Neural cell (in vitro differentiated cells): Measurements from ENCODE around the gene SGCB. TPM values are rescaled to one million over a fixed set of nuclear protein-coding genes. Genes with fewer than 3 reads are reported as not detected.

Source experiments
- H2AFZ ChIP-seq: fragments of 200-600, 300-800 bp; sonication (generic), shearing (Covaris generic); 2 replicates; pipeline ENCODE4 v1.6.0; 2014; ENCODE audit warnings: low read depth, mild to moderate bottlenecking, antibody characterized with exemption, low read length, moderate library complexity
- H3F3A ChIP-seq: fragments of 200-600 bp; shearing (Covaris generic); 2 replicates; pipeline ENCODE4 v1.6.1; 2016; ENCODE audit warnings: mild to moderate bottlenecking, moderate library complexity, mixed read lengths, antibody characterized with exemption, low read length; ENCODE audit not compliant: insufficient read depth, poor library complexity, severe bottlenecking
- H3K27ac ChIP-seq: fragments of 200-600, 300-800 bp; sonication (generic), shearing (Covaris generic); 2 replicates; pipeline ENCODE4 v1.5.1; 2014; ENCODE audit warnings: mild to moderate bottlenecking, low read length, moderate library complexity
- H3K27me3 ChIP-seq: fragments of 300-800, 200-600 bp; sonication (generic), shearing (Covaris generic); 2 replicates; pipeline ENCODE4 v1.6.0; 2014; ENCODE audit warnings: mild to moderate bottlenecking, low read depth, low read length, moderate library complexity; ENCODE audit not compliant: insufficient read depth
- H3K36me3 ChIP-seq: fragments of 300-800, 200-600 bp; sonication (generic), shearing (Covaris generic); 2 replicates; pipeline ENCODE4 v1.5.1; 2014; ENCODE audit warnings: mild to moderate bottlenecking, antibody characterized with exemption, low read length, moderate library complexity; ENCODE audit not compliant: insufficient read depth
- H3K4me2 ChIP-seq: fragments of 300-800, 200-600 bp; sonication (generic), shearing (Covaris generic); 2 replicates; pipeline ENCODE4 v1.6.0; 2014; ENCODE audit warnings: mild to moderate bottlenecking, low read length
- H3K4me3 ChIP-seq: fragments of 300-800, 200-600 bp; sonication (generic), shearing (Covaris generic); 2 replicates; pipeline ENCODE4 v1.5.1; 2014; ENCODE audit warnings: mild to moderate bottlenecking, low read length, moderate library complexity
- H3K79me2 ChIP-seq: fragments of 200-600 bp; shearing (Covaris generic); replicated peaks from 2 replicates; pipeline ENCODE4 v1.6.0; 2014; ENCODE audit warnings: mild to moderate bottlenecking, low read length, moderate library complexity; ENCODE audit not compliant: insufficient read depth
- H3K9ac ChIP-seq: fragments of 300-800, 200-600 bp; sonication (generic), shearing (Covaris generic); 2 replicates; pipeline ENCODE4 v1.6.1; 2016; ENCODE audit warnings: mild to moderate bottlenecking, low read length, mixed read lengths
- H3K9me2 ChIP-seq: fragments of 200-600 bp; shearing (Covaris generic); 2 replicates; pipeline ENCODE4 v1.6.1; 2016; ENCODE audit warnings: mild to moderate bottlenecking, low read length, mixed read lengths; ENCODE audit not compliant: insufficient read depth
- H3K9me3 ChIP-seq: fragments of 200-600, 300-800 bp; sonication (generic), shearing (Covaris generic); 2 replicates; pipeline ENCODE4 v1.6.1; 2016; ENCODE audit warnings: mild to moderate bottlenecking, mixed run types, low read length, moderate library complexity, mixed read lengths
- H4K20me1 ChIP-seq: fragments of 200-600 bp; shearing (Covaris generic); 2 replicates; pipeline ENCODE4 v1.6.1; 2016; ENCODE audit warnings: mild to moderate bottlenecking, mixed run types; ENCODE audit not compliant: insufficient read depth
- EP300 ChIP-seq: fragments of 450-650 bp; conservative IDR thresholded peaks from 2 replicates; pipeline ENCODE4 v1.6.1; 2014; ENCODE audit warnings: antibody characterized with exemption, mild to moderate bottlenecking, moderate library complexity; ENCODE audit not compliant: poor library complexity, severe bottlenecking
- EZH2 ChIP-seq: fragments of 200-600, 300-800 bp; shearing (Covaris generic), sonication (generic); IDR thresholded peaks from 2 replicates; pipeline ENCODE4 v1.6.1; 2014; ENCODE audit warnings: antibody characterized with exemption, low read length, borderline replicate concordance, mild to moderate bottlenecking; ENCODE audit not compliant: insufficient read depth, poor library complexity, severe bottlenecking
- MXI1 ChIP-seq: fragments of 450-650 bp; conservative IDR thresholded peaks from 2 replicates; pipeline ENCODE4 v1.6.1; 2014; ENCODE audit warnings: antibody characterized with exemption, mild to moderate bottlenecking; ENCODE audit not compliant: poor library complexity, severe bottlenecking
- POLR2AphosphoS5 ChIP-seq: IDR thresholded peaks from 2 replicates; pipeline ENCODE4 v1.6.1; 2012
- RAD21 ChIP-seq: fragments of 450-650 bp; conservative IDR thresholded peaks from 2 replicates; pipeline ENCODE4 v1.6.1; 2014; ENCODE audit warnings: antibody characterized with exemption, mild to moderate bottlenecking, moderate library complexity
- SMC3 ChIP-seq: fragments of 450-650 bp; conservative IDR thresholded peaks from 2 replicates; pipeline ENCODE4 v1.6.1; 2014; ENCODE audit warnings: antibody characterized with exemption, mild to moderate bottlenecking, moderate library complexity; ENCODE audit not compliant: poor library complexity
- TAF1 ChIP-seq: IDR thresholded peaks from 2 replicates; pipeline ENCODE4 v1.6.1; 2012; ENCODE audit warnings: low read depth
- polyA plus RNA-seq: library from polyadenylated mRNA; depleted of rRNA; stranded (reverse); fragments of >200 nt; gene quantifications from 2 replicates; pipeline ENCODE4 v1.2.3, GENCODE V29; 2014
- TF ChIP-seq, protein P1 (sequence below): IDR thresholded peaks from 2 replicates; pipeline ENCODE4 v1.6.1; 2012; ENCODE audit warnings: borderline replicate concordance
- TF ChIP-seq, protein P2 (sequence below): fragments of 450-650 bp; IDR thresholded peaks from 2 replicates; pipeline ENCODE4 v1.5.1; 2014; ENCODE audit warnings: antibody characterized with exemption, mild to moderate bottlenecking, moderate library complexity; ENCODE audit not compliant: poor library complexity, severe bottlenecking

SGCB gene
- polyA plus RNA-seq, 1 donor from 2014 or later, result 24.5 TPM

DNA sequence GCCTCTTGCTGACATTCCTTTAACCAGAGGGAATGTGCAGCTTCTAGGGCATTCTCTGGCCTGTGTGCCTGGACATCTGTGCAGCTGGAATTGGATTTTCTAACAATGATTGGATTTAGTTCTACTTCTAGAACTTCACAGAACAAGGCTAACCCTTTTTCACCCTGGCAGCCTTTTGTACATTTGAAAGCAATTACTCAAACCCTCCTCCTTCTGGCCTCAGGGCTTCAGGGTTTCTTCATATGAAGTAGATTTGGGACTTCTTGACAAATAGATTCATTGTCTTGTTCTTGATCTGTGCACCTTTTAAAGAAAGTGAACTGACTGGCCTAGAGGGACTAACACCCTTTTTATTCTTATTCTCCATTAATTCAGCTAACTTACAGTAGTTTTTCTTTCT, 43.1 kb upstream of the SGCB start:
- Histone ChIP-seq H3K36me3 (no peaks in the 10 kb centered on the region), H3K9me2 (no peaks in the 10 kb centered on the region), H3K79me2 (no peaks in the 10 kb centered on the region), H3K9ac (no peak overlapping the region), H3K27ac (no peak overlapping the region), H4K20me1 (no peaks in the 10 kb centered on the region), H3K27me3 (peaks cover 6% of the 10 kb centered on the region), H3F3A (no peaks in the 10 kb centered on the region), H3K9me3 (no peaks in the 10 kb centered on the region), H3K4me3 (no peak overlapping the region), H3K4me2 (no peak overlapping the region), H2AFZ (no peak overlapping the region)
- TF ChIP-seq EZH2 (no peak), TAF1 (no peak), EP300 (no peak), POLR2AphosphoS5 (no peak), SMC3 (no peak), RAD21 (no peak), MXI1 (no peak)
- TF ChIP-seq, protein P1, sequence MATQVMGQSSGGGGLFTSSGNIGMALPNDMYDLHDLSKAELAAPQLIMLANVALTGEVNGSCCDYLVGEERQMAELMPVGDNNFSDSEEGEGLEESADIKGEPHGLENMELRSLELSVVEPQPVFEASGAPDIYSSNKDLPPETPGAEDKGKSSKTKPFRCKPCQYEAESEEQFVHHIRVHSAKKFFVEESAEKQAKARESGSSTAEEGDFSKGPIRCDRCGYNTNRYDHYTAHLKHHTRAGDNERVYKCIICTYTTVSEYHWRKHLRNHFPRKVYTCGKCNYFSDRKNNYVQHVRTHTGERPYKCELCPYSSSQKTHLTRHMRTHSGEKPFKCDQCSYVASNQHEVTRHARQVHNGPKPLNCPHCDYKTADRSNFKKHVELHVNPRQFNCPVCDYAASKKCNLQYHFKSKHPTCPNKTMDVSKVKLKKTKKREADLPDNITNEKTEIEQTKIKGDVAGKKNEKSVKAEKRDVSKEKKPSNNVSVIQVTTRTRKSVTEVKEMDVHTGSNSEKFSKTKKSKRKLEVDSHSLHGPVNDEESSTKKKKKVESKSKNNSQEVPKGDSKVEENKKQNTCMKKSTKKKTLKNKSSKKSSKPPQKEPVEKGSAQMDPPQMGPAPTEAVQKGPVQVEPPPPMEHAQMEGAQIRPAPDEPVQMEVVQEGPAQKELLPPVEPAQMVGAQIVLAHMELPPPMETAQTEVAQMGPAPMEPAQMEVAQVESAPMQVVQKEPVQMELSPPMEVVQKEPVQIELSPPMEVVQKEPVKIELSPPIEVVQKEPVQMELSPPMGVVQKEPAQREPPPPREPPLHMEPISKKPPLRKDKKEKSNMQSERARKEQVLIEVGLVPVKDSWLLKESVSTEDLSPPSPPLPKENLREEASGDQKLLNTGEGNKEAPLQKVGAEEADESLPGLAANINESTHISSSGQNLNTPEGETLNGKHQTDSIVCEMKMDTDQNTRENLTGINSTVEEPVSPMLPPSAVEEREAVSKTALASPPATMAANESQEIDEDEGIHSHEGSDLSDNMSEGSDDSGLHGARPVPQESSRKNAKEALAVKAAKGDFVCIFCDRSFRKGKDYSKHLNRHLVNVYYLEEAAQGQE, result no peak
- TF ChIP-seq, protein P2, sequence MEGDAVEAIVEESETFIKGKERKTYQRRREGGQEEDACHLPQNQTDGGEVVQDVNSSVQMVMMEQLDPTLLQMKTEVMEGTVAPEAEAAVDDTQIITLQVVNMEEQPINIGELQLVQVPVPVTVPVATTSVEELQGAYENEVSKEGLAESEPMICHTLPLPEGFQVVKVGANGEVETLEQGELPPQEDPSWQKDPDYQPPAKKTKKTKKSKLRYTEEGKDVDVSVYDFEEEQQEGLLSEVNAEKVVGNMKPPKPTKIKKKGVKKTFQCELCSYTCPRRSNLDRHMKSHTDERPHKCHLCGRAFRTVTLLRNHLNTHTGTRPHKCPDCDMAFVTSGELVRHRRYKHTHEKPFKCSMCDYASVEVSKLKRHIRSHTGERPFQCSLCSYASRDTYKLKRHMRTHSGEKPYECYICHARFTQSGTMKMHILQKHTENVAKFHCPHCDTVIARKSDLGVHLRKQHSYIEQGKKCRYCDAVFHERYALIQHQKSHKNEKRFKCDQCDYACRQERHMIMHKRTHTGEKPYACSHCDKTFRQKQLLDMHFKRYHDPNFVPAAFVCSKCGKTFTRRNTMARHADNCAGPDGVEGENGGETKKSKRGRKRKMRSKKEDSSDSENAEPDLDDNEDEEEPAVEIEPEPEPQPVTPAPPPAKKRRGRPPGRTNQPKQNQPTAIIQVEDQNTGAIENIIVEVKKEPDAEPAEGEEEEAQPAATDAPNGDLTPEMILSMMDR, result no peak

DNA sequence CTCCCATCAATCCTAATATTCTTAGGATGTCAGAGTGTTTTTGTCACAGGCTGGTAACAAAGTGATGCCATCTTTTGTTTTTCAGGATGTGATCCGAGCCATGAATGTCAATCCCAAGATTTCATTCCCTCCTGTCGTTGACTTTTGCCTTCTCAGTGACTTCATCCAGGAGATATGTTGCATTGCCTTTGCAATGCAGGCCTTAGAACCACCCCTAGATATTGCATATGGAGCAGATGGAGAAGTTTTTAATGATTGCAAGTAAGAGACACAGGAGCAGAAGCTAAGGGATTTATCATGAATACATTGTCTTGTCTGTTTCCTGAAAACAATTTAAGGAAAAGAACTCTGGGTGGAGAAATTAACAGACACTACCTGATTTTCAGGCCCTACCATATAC, 41.6 kb upstream of the SGCB start:
- Histone ChIP-seq H3K79me2 (no peaks in the 10 kb centered on the region), H3K9ac (no peak overlapping the region), H3K9me2 (no peaks in the 10 kb centered on the region), H2AFZ (no peak overlapping the region), H3K4me2 (no peak overlapping the region), H3K27me3 (peaks cover 6% of the 10 kb centered on the region), H3K4me3 (no peak overlapping the region), H3K9me3 (no peaks in the 10 kb centered on the region), H3K36me3 (no peaks in the 10 kb centered on the region), H3K27ac (no peak overlapping the region), H4K20me1 (no peaks in the 10 kb centered on the region), H3F3A (no peaks in the 10 kb centered on the region)
- TF ChIP-seq POLR2AphosphoS5, result no peak
- TF ChIP-seq RAD21, result no peak
- TF ChIP-seq EP300, result no peak
- TF ChIP-seq, protein P2, result no peak
- TF ChIP-seq MXI1, result no peak
- no peak for TF ChIP-seq TAF1
- TF ChIP-seq, protein P1, result no peak
- no peak for TF ChIP-seq EZH2
- TF ChIP-seq SMC3, result no peak
